ENCODE data around the gene DNAH3. TPM values are rescaled to one million over a fixed set of nuclear protein-coding genes. Genes with fewer than 3 reads are reported as not detected.

The DNAH3 gene
- total and polyA plus RNA-seq, 2 of the 8 experiments (the other 6 are each of a cell fraction or from before 2014, with no cell fraction given) = 0.57 to 0.71 TPM

- TF ChIP-seq KDM5A (IDR thresholded peaks at IDR 0.05; ENCODE audit: low read length) (no peak), FOSL1 (IDR thresholded peaks at IDR 0.05; ENCODE audit: insufficient read depth, low read depth, low read length) (no peak), HDAC2 (IDR thresholded peaks at IDR 0.05; ENCODE audit: borderline replicate concordance in 1 of 2, low read depth in 2 of 2, low read length in 2 of 2) (no peak), TCF12 (IDR thresholded peaks at IDR 0.05; ENCODE audit: low read depth, low read length) (no peak), NRF1 (IDR thresholded peaks at IDR 0.05; ENCODE audit: low read depth, low read length) (no peak), TEAD4 (IDR thresholded peaks at IDR 0.05; ENCODE audit: low read depth, low read length) (no peak)
These were observed 244.0 kb downstream of the DNAH3 start (continued) for GRCh38 chr16:20906341-20907255.

Data from H1 (cell line).